ENCODE measurements around the gene AGAP2.
"Not testable (repeated sequence)": the region's sequence is repeated elsewhere in the genome, so short reads cannot be mapped to it uniquely, and the experiment has no call there.

The AGAP2 gene

GRCh38 chr12:57698414-57698813 is 40.1 kb downstream of the AGAP2 start:
- no peak for FAIRE-seq
- no peak for DNase-seq (ENCODE audit: low spot score)

- FAIRE-seq (no peak), DNase-seq (ENCODE audit: low spot score) (no peak)
These were observed 41.5 kb downstream of the AGAP2 start for GRCh38 chr12:57697076-57697475.

DNA sequence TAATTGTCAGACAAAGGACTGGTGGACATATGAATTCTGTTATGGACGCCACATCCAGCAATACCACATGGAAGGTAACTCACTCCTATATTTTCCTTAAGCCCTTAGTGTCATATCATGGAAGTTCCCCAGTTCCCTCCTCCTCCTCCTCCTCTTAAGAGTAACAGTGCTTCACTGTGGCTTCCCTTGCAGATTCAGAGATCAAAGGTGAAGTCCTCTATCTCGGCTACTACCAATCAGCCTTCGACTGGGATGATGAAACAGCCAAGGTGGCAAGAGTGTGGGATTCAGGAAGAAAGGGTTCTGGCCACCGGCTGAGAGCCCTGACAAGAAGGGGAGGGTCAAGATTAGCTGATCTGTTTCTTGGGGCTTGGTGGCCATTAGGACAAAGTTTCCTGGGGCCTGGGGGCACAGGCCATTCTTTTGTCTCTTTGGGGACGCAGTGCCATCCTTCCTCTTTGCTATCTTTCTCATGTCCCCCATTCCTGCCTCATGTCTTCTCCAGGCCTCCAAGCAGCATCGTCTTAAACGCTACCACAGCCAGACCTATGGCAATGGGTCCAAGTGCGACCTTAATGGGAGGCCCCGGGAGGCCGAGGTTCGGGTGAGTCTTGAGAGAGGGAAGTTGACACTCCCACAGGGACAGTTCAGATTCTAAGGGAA is 42.6 kb downstream of the AGAP2 start:
- DNase-seq (ENCODE audit: low spot score) (no peak), FAIRE-seq (no peak)

- FAIRE-seq: no peak
- DNase-seq (ENCODE audit: low spot score): no peak
These were observed 44.0 kb downstream of the AGAP2 start for GRCh38 chr12:57694459-57695019.

- DNase-seq (ENCODE audit: low spot score) (peak; percentile 98), FAIRE-seq (peak; percentile 94)
These were observed 44.7 kb downstream of the AGAP2 start, which contains the start of gene OS9 for GRCh38 chr12:57693659-57694458. OS9 (plus strand) TSS chr12:57694132; CDS start chr12:57694162, 30 bp downstream.

GRCh38 chr12:57693317-57693658 is 45.3 kb downstream of the AGAP2 start:
- FAIRE-seq (no peak), DNase-seq (ENCODE audit: low spot score) (no peak)

- FAIRE-seq (no peak), DNase-seq (ENCODE audit: low spot score) (no peak)
These were observed 46.0 kb downstream of the AGAP2 start for GRCh38 chr12:57692500-57692899.

DNA sequence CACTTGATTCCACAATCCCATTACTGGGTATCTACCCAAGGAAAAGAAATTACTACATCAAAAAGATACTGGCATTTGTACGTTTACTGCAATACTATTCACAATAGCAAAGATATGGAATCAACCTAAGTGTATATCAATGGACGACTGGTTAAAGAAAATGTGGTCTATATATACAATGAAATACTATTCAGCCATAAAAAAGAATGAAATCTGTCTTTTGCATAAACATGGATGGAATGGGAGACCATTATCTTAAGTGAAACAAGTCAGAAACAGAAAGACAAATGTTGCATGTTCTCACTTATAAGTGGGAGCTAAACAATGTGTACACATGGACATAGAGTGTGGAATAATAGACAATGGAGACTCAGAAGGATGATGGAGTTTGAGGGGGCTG is 49.6 kb downstream of the AGAP2 start:
- DNase-seq (ENCODE audit: low spot score) (no peak), FAIRE-seq (no peak)

- DNase-seq (ENCODE audit: low spot score) (no peak), FAIRE-seq (no peak)
These were observed 50.7 kb downstream of the AGAP2 start for GRCh38 chr12:57687862-57688261.

- DNase-seq (ENCODE audit: low spot score) (no peak), FAIRE-seq (no peak)
These were observed 58.8 kb downstream of the AGAP2 start for GRCh38 chr12:57679697-57680096.

DNA sequence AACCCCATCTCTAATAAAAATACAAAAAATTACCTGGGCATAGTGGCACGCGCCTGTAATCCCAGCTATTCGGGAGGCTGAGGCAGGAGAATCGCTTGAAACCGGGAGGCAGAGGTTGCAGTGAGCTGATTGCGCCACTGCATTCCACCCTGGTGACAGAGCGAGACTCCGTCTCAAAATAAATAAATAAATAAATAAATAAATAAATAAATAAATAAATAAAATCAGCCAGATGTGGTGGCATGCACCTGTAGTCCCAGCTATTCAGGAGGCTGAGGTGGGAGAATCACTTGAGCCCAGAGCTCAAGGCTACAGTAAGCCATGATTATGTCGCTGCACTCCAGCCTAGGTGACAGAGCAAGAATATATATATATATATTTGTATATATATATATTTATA is 60.6 kb downstream of the AGAP2 start:
- not testable (repeated sequence) for DNase-seq (ENCODE audit: low spot score); FAIRE-seq

GRCh38 chr12:57674691-57675090 is 63.9 kb downstream of the AGAP2 start:
- FAIRE-seq (no peak), DNase-seq (ENCODE audit: low spot score) (no peak)

All from urothelium cell line (cell line).